ENCODE measurements around the gene IL17D.

DNA sequence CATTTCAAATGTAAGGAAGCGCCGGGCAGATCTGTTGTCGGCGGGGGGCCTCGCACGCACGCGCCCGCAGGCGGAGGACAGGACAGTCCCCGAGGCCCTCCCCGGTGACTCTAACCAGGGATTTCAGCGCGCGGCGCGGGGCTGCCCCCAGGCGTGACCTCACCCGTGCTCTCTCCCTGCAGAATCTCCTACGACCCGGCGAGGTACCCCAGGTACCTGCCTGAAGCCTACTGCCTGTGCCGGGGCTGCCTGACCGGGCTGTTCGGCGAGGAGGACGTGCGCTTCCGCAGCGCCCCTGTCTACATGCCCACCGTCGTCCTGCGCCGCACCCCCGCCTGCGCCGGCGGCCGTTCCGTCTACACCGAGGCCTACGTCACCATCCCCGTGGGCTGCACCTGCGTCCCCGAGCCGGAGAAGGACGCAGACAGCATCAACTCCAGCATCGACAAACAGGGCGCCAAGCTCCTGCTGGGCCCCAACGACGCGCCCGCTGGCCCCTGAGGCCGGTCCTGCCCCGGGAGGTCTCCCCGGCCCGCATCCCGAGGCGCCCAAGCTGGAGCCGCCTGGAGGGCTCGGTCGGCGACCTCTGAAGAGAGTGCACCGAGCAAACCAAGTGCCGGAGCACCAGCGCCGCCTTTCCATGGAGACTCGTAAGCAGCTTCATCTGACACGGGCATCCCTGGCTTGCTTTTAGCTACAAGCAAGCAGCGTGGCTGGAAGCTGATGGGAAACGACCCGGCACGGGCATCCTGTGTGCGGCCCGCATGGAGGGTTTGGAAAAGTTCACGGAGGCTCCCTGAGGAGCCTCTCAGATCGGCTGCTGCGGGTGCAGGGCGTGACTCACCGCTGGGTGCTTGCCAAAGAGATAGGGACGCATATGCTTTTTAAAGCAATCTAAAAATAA is 18.2 kb downstream of the IL17D start:
- no peak for TF ChIP-seq POLR2A (IDR thresholded peaks at IDR 0.05)
- TF ChIP-seq, protein P1, sequence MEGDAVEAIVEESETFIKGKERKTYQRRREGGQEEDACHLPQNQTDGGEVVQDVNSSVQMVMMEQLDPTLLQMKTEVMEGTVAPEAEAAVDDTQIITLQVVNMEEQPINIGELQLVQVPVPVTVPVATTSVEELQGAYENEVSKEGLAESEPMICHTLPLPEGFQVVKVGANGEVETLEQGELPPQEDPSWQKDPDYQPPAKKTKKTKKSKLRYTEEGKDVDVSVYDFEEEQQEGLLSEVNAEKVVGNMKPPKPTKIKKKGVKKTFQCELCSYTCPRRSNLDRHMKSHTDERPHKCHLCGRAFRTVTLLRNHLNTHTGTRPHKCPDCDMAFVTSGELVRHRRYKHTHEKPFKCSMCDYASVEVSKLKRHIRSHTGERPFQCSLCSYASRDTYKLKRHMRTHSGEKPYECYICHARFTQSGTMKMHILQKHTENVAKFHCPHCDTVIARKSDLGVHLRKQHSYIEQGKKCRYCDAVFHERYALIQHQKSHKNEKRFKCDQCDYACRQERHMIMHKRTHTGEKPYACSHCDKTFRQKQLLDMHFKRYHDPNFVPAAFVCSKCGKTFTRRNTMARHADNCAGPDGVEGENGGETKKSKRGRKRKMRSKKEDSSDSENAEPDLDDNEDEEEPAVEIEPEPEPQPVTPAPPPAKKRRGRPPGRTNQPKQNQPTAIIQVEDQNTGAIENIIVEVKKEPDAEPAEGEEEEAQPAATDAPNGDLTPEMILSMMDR (IDR thresholded peaks at IDR 0.05): no peak

Data from body of pancreas (tissue), 4 donors.